GM12878 (cell line): ENCODE data around the gene FASN. TPM values are rescaled to one million over a fixed set of nuclear protein-coding genes. Genes with fewer than 3 reads are reported as not detected.

Experiments used
- ATAC-seq: fragments of 200-7000 bp; cut with Tn5 transposase; 3 replicates; pipeline ENCODE4 v1.9.1; 2020; ENCODE audit warnings: mild to moderate bottlenecking, moderate library complexity
- BruUV-seq: library from RNA; stranded (reverse); fragments of 400-500 nt; replicated peaks from 2 replicates; lab custom pipeline; 2021; lab: Mats Ljungman, UMichigan
- CTCF ChIA-PET: fragments of 300-600 bp; sonication (Branson Sonifier 250); formaldehyde crosslinking; extraction: SDS; loops from one replicate; lab custom pipeline; 2021; ENCODE audit warnings: inconsistent platforms; lab: Yijun Ruan, JAX
- POLR2A ChIA-PET: fragments of 350-600 bp; formaldehyde crosslinking; extraction: SDS; loops from one replicate; lab custom pipeline; 2021; ENCODE audit warnings: inconsistent platforms; lab: Charles Lee
- RAD21 ChIA-PET: fragments of 300-600 bp; sonication (Branson Sonifier 250); formaldehyde crosslinking; loops from one replicate; lab custom pipeline; 2023; ENCODE audit warnings: antibody characterized with exemption; ENCODE audit not compliant: unreplicated experiment; lab: Charles Lee
- SMC1A ChIA-PET: fragments of 300-600 bp; sonication (Branson Sonifier 250); formaldehyde crosslinking; loops from one replicate; lab custom pipeline; 2023; ENCODE audit not compliant: unreplicated experiment, uncharacterized antibody; lab: Charles Lee
- DNase-seq: peaks from one replicate; pipeline ENCODE4 v3.0.0-alpha.2; 2011; ENCODE audit warnings: low read depth, low spot score
- FAIRE-seq: peaks from 3 replicates; lab custom pipeline; 2011; peaks lifted over from hg19 to GRCh38; lab: Jason Lieb, UNC
- H2AFZ ChIP-seq: 2 replicates; pipeline ENCODE4 v1.6.0; 2011; ENCODE audit warnings: low read depth, low read length, control low read depth; ENCODE audit not compliant: control insufficient read depth
- H3K27ac ChIP-seq: 2 replicates; pipeline ENCODE4 v1.5.1; 2011; ENCODE audit warnings: control low read depth; ENCODE audit not compliant: control insufficient read depth, insufficient read depth
- H3K27me3 ChIP-seq, 2 experiments: replicated peaks in 1 of 2; 2 replicates each; pipeline versions ENCODE4 v1.6.0 to v1.6.1; 2011; ENCODE audit warnings: low read length in 1 of 2; ENCODE audit not compliant: control insufficient read depth in 2 of 2, insufficient read depth in 2 of 2
- H3K36me3 ChIP-seq, 2 experiments: 2 replicates each; pipeline ENCODE4 v1.5.1; 2011; ENCODE audit warnings: low read length in 1 of 2; ENCODE audit not compliant: control insufficient read depth in 2 of 2, insufficient read depth in 2 of 2
- H3K4me1 ChIP-seq: 2 replicates; pipeline ENCODE4 v1.6.1; 2011; ENCODE audit warnings: mild to moderate bottlenecking, low read length, moderate library complexity, mixed read lengths; ENCODE audit not compliant: control insufficient read depth, insufficient read depth
- H3K4me2 ChIP-seq: 2 replicates; pipeline ENCODE4 v1.6.0; 2011; ENCODE audit warnings: control low read depth; ENCODE audit not compliant: control insufficient read depth, insufficient read depth
- H3K4me3 ChIP-seq: fragments of 200-600 bp; sonication (generic); 2 replicates; pipeline ENCODE4 v1.5.1; 2016
- H3K79me2 ChIP-seq: 2 replicates; pipeline ENCODE4 v1.6.0; 2011; ENCODE audit warnings: low read length; ENCODE audit not compliant: control insufficient read depth, insufficient read depth
- H3K9ac ChIP-seq: 2 replicates; pipeline ENCODE4 v1.8.0; 2011; ENCODE audit warnings: low read length, control low read depth, mixed read lengths; ENCODE audit not compliant: control insufficient read depth, insufficient read depth
- H3K9me3 ChIP-seq: replicated peaks from 3 replicates; pipeline ENCODE4 v1.5.1; 2011; ENCODE audit warnings: mild to moderate bottlenecking, low read length; ENCODE audit not compliant: control insufficient read depth, insufficient read depth
- H4K20me1 ChIP-seq: 2 replicates; pipeline ENCODE4 v1.6.0; 2011; ENCODE audit not compliant: control insufficient read depth, insufficient read depth
- CBFB ChIP-seq: IDR thresholded peaks from 2 replicates; pipeline ENCODE4 v1.6.1; 2016; ENCODE audit warnings: antibody characterized with exemption, low read depth
- CEBPZ ChIP-seq: fragments of 150-350 bp; IDR thresholded peaks from 2 replicates; pipeline ENCODE4 v1.6.1; 2016; ENCODE audit warnings: low read depth, low read length
- E2F4 ChIP-seq: IDR thresholded peaks from 2 replicates; pipeline ENCODE4 v1.6.1; 2012; ENCODE audit warnings: low read depth, low read length, improper control_type of control experiment
- EGR1 ChIP-seq, 2 experiments: IDR thresholded peaks; 1 replicate in 1 of 2; 2 replicates in 1 of 2; pipeline ENCODE4 v1.6.1; 2011 to 2012; ENCODE audit warnings: low read depth in 2 of 2, low read length in 2 of 2, borderline replicate concordance in 1 of 2, mild to moderate bottlenecking in 1 of 2, moderate library complexity in 1 of 2
- ESRRA ChIP-seq: IDR thresholded peaks from 2 replicates; pipeline ENCODE4 v1.6.1; 2012; ENCODE audit warnings: mild to moderate bottlenecking, low read length, improper control_type of control experiment
- NR2C2 ChIP-seq: IDR thresholded peaks from 2 replicates; pipeline ENCODE4 v1.6.1; 2011; ENCODE audit warnings: borderline replicate concordance, low read depth; ENCODE audit not compliant: control insufficient read depth, insufficient read length
- RBBP5 ChIP-seq: fragments of 200-600 bp; sonication (generic); conservative IDR thresholded peaks from 2 replicates; pipeline ENCODE4 v1.6.1; 2016
- RUNX3 ChIP-seq: IDR thresholded peaks from 2 replicates; pipeline ENCODE4 v1.6.1; 2012; ENCODE audit warnings: low read length, inconsistent platforms
- TBL1XR1 ChIP-seq: IDR thresholded peaks from 2 replicates; pipeline ENCODE4 v1.6.1; 2012; ENCODE audit warnings: low read depth, low read length, improper control_type of control experiment
- ZNF217 ChIP-seq: fragments of 450-650 bp; IDR thresholded peaks from 2 replicates; pipeline ENCODE4 v1.6.1; 2017; ENCODE audit warnings: antibody characterized with exemption, mild to moderate bottlenecking
- ZNF274 ChIP-seq: IDR thresholded peaks from one replicate; pipeline ENCODE4 v1.8.0; 2011; ENCODE audit not compliant: insufficient read length, insufficient read depth
- ZNF384 ChIP-seq: IDR thresholded peaks from 2 replicates; pipeline ENCODE4 v1.6.1; 2012; ENCODE audit warnings: low read depth, mild to moderate bottlenecking, low read length, improper control_type of control experiment, borderline replicate concordance
- ZSCAN29 ChIP-seq: fragments of 450-650 bp; IDR thresholded peaks from 2 replicates; pipeline ENCODE4 v1.6.1; 2017; ENCODE audit warnings: mild to moderate bottlenecking, moderate library complexity
- WGBS: methylation state at CpG from one replicate; pipeline ENCODE4 v1.1.6; 2016; ENCODE audit warnings: low lambda C conversion rate; ENCODE audit not compliant: insufficient replicate concordance, insufficient coverage; ENCODE audit errors: missing lambda C conversion rate; 5-methylcytosine and 5-hydroxymethylcytosine counted together
- in situ Hi-C: fragments of 300-500 bp; cut with MboI; formaldehyde crosslinking; loops from 9 replicates; pipeline ENCODE4 v1.14.3; 2018; ENCODE audit warnings: mixed read lengths
- intact Hi-C: fragments of 100-400 bp; cut with micrococcal nuclease; formaldehyde crosslinking; loops from one replicate; pipeline ENCODE4 v1.14.2; 2022; ENCODE audit not compliant: unreplicated experiment
- polyA plus RNA-seq, 11 experiments: library from polyadenylated mRNA; depleted of rRNA in 4 of 11; unstranded in 6 of 11; stranded (reverse) in 5 of 11; fragments of >200 nt; fragmentation: Nextera tagmentation in 4 of 11; fragmentation: Illumina TruSeq in 1 of 11; extraction: Ambion mirVana in 4 of 11; extraction: Trizol in 1 of 11; gene quantifications; 1 replicate in 1 of 11; 2 replicates in 10 of 11; pipeline versions ENCODE4 v1.2.1 to v1.2.3, GENCODE V29; 2011 to 2016; ENCODE audit warnings: inconsistent platforms in 2 of 11, missing spikeins in 2 of 11, low read depth in 1 of 11
- total RNA-seq, 4 experiments: library from RNA; depleted of rRNA in 3 of 4; stranded (reverse); fragments of >200 nt in 3 of 4; fragmentation: Illumina TruSeq in 1 of 4; extraction: Trizol in 1 of 4; gene quantifications; 2 replicates each; pipeline versions ENCODE4 v1.2.1 to v1.2.3, GENCODE V29; 2013 to 2021

FASN gene
- total and polyA plus RNA-seq, 10 of the 15 experiments (the other 5 are each of a cell fraction or from before 2014, with no cell fraction given): 0.19 to 333 (median 30.4) TPM

- Histone ChIP-seq H3K27ac (no peak overlapping the region), H3K4me2 (no peak overlapping the region), H3K4me1 (no peaks in the 10 kb centered on the region), H2AFZ (no peak overlapping the region), H3K9ac (no peak overlapping the region), H3K4me3 (no peak overlapping the region), H3K9me3 (no peaks in the 10 kb centered on the region), H3K27me3 (no peaks in the 10 kb centered on the region), H3K79me2 (no peaks in the 10 kb centered on the region), H3K36me3 (peaks cover 17 to 88% of the 10 kb centered on the region in 2 experiments), H4K20me1 (no peaks in the 10 kb centered on the region)
- intact Hi-C loops: no loop called here
- BruUV-seq: no TSS peak
- in situ Hi-C loops: no loop called here
- TF ChIP-seq EGR1 (IDR thresholded peaks at IDR 0.05; ENCODE audit: borderline replicate concordance in 1 of 2, low read depth in 2 of 2, low read length in 2 of 2) (no peak), ESRRA (no peak), RBBP5 (no peak), CEBPZ (no peak), E2F4 (no peak), TBL1XR1 (no peak), ZNF217 (no peak), ZSCAN29 (no peak), CBFB (no peak), RUNX3 (no peak), NR2C2 (no peak), ZNF384 (no peak), ZNF274 (no peak)
- FAIRE-seq (no peak), ATAC-seq (no peak), DNase-seq (no peak)
- WGBS: 95% methylated on average over 42 of the region's 49 CpGs
- POLR2A ChIA-PET: no interaction called here
- CTCF ChIA-PET: no interaction called here
- SMC1A ChIA-PET: no interaction called here
- RAD21 ChIA-PET: no interaction called here
Measured at GRCh38 chr17:82085031-82085861, 12.8 kb downstream of the FASN start.
